Measurements from ENCODE around the gene LANCL2.

Gene LANCL2

GRCh38 chr7:55387062-55387965 is 22.2 kb downstream of the LANCL2 start:
- H3K9me3 ChIP-seq (ENCODE audit: insufficient read depth, low read length, severe bottlenecking): peaks cover 48% of the 10 kb centered on the region
- H4K20me1 ChIP-seq (ENCODE audit: insufficient read depth, low read length): no peaks in the 10 kb centered on the region
- H3K79me2 ChIP-seq (ENCODE audit: insufficient read depth, low read length): no peaks in the 10 kb centered on the region
- no peak overlapping the region for H3K4me2 ChIP-seq (ENCODE audit: insufficient read depth, low read length)
- H3K4me1 ChIP-seq (ENCODE audit: insufficient read depth, low read length): no peaks in the 10 kb centered on the region
- no peak for ATAC-seq (ENCODE audit: insufficient read depth, low read depth)
- H3K4me3 ChIP-seq (ENCODE audit: low read depth in 1 of 2, low read length in 2 of 2): no peak overlapping the region
- TF ChIP-seq CTCF (IDR thresholded peaks at IDR 0.05; ENCODE audit: borderline replicate concordance, extremely low read depth, low read length, poor library complexity, severe bottlenecking) (no peak), EZH2 (IDR thresholded peaks at IDR 0.05; ENCODE audit: borderline replicate concordance, low read depth, low read length, severe bottlenecking) (no peak)
- no peak overlapping the region for H3K9ac ChIP-seq (ENCODE audit: low read depth, low read length)
- no peaks in the 10 kb centered on the region for H3K36me3 ChIP-seq (ENCODE audit: insufficient read depth, low read length)
- no peak overlapping the region for H3K27ac ChIP-seq (ENCODE audit: low read length)
- H2AFZ ChIP-seq (ENCODE audit: low read depth, low read length): no peak overlapping the region
- no peak for DNase-seq
- H3K27me3 ChIP-seq (ENCODE audit: insufficient read depth, low read length, poor library complexity): no peaks in the 10 kb centered on the region

GRCh38 chr7:55396233-55396785 is 31.2 kb downstream of the LANCL2 start:
- Histone ChIP-seq H3K79me2 (ENCODE audit: insufficient read depth, low read length) (no peaks in the 10 kb centered on the region), H3K36me3 (ENCODE audit: insufficient read depth, low read length) (peaks cover 9% of the 10 kb centered on the region; the same call in 1 of the 2 replicates), H3K9ac (ENCODE audit: low read depth, low read length) (no peak overlapping the region), H3K27me3 (ENCODE audit: insufficient read depth, low read length, poor library complexity) (no peaks in the 10 kb centered on the region), H3K4me2 (ENCODE audit: insufficient read depth, low read length) (no peak overlapping the region), H3K4me1 (ENCODE audit: insufficient read depth, low read length) (no peaks in the 10 kb centered on the region), H3K4me3 (ENCODE audit: low read depth in 1 of 2, low read length in 2 of 2) (no peak overlapping the region), H4K20me1 (ENCODE audit: insufficient read depth, low read length) (no peaks in the 10 kb centered on the region), H3K27ac (ENCODE audit: low read length) (no peak overlapping the region), H3K9me3 (ENCODE audit: insufficient read depth, low read length, severe bottlenecking) (no peaks in the 10 kb centered on the region), H2AFZ (ENCODE audit: low read depth, low read length) (no peak overlapping the region)
- ATAC-seq (ENCODE audit: insufficient read depth, low read depth) (no peak), DNase-seq (no peak)
- TF ChIP-seq CTCF (IDR thresholded peaks at IDR 0.05; ENCODE audit: borderline replicate concordance, extremely low read depth, low read length, poor library complexity, severe bottlenecking) (no peak), EZH2 (IDR thresholded peaks at IDR 0.05; ENCODE audit: borderline replicate concordance, low read depth, low read length, severe bottlenecking) (no peak)

GRCh38 chr7:55397617-55398016 is 32.5 kb downstream of the LANCL2 start:
- Histone ChIP-seq H3K36me3 (ENCODE audit: insufficient read depth, low read length) (peaks cover 9% of the 10 kb centered on the region; the same call in 1 of the 2 replicates), H3K9ac (ENCODE audit: low read depth, low read length) (no peak overlapping the region), H3K4me3 (ENCODE audit: low read depth in 1 of 2, low read length in 2 of 2) (no peak overlapping the region), H3K79me2 (ENCODE audit: insufficient read depth, low read length) (no peaks in the 10 kb centered on the region), H3K9me3 (ENCODE audit: insufficient read depth, low read length, severe bottlenecking) (no peaks in the 10 kb centered on the region), H4K20me1 (ENCODE audit: insufficient read depth, low read length) (no peaks in the 10 kb centered on the region), H3K27ac (ENCODE audit: low read length) (no peak overlapping the region), H3K4me2 (ENCODE audit: insufficient read depth, low read length) (no peak overlapping the region), H3K27me3 (ENCODE audit: insufficient read depth, low read length, poor library complexity) (no peaks in the 10 kb centered on the region), H3K4me1 (ENCODE audit: insufficient read depth, low read length) (no peaks in the 10 kb centered on the region), H2AFZ (ENCODE audit: low read depth, low read length) (no peak overlapping the region)
- no peak for DNase-seq
- no peak for TF ChIP-seq EZH2 (IDR thresholded peaks at IDR 0.05; ENCODE audit: borderline replicate concordance, low read depth, low read length, severe bottlenecking)
- no peak for TF ChIP-seq CTCF (IDR thresholded peaks at IDR 0.05; ENCODE audit: borderline replicate concordance, extremely low read depth, low read length, poor library complexity, severe bottlenecking)
- no peak for ATAC-seq (ENCODE audit: insufficient read depth, low read depth)

Data from DND-41 (cell line).